ENCODE measurements around the gene NUDT14. TPM values are rescaled to one million over a fixed set of nuclear protein-coding genes. Genes with fewer than 3 reads are reported as not detected.

NUDT14 gene
- polyA plus RNA-seq, 1 donor from 2014 or later = 55.0 TPM

- TF ChIP-seq RAD21 (conservative IDR thresholded peaks at IDR 0.05) (no peak), TAF1 (IDR thresholded peaks at IDR 0.05; ENCODE audit: low read depth) (no peak), MXI1 (conservative IDR thresholded peaks at IDR 0.05; ENCODE audit: poor library complexity, severe bottlenecking) (no peak), EP300 (conservative IDR thresholded peaks at IDR 0.05; ENCODE audit: poor library complexity, severe bottlenecking) (no peak), REST (IDR thresholded peaks at IDR 0.05; ENCODE audit: borderline replicate concordance) (no peak), POLR2AphosphoS5 (IDR thresholded peaks at IDR 0.05) (no peak)
- H2AFZ ChIP-seq (ENCODE audit: low read depth, low read length) = no peak overlapping the region
- H3K9me3 ChIP-seq (ENCODE audit: low read length) = no peaks in the 10 kb centered on the region
- no peak overlapping the region for H3K4me2 ChIP-seq (ENCODE audit: low read length)
- no peaks in the 10 kb centered on the region for H4K20me1 ChIP-seq (ENCODE audit: insufficient read depth)
- H3K27ac ChIP-seq (ENCODE audit: low read length) = no peak overlapping the region
- H3K9ac ChIP-seq (ENCODE audit: low read length) = no peak overlapping the region
- no peaks in the 10 kb centered on the region for H3F3A ChIP-seq (ENCODE audit: insufficient read depth, low read length, poor library complexity, severe bottlenecking)
- H3K36me3 ChIP-seq (ENCODE audit: insufficient read depth, low read length) = no peaks in the 10 kb centered on the region
- no peaks in the 10 kb centered on the region for H3K79me2 ChIP-seq (replicated peaks; ENCODE audit: insufficient read depth, low read length)
- H3K9me2 ChIP-seq (ENCODE audit: insufficient read depth, low read length) = no peaks in the 10 kb centered on the region
- no peak overlapping the region for H3K4me3 ChIP-seq (ENCODE audit: low read length)
- H3K27me3 ChIP-seq (ENCODE audit: insufficient read depth, low read depth, low read length) = no peaks in the 10 kb centered on the region
These were observed 4.9 kb upstream of the NUDT14 start for GRCh38 chr14:105185973-105186372.

- TF ChIP-seq SMC3 (conservative IDR thresholded peaks at IDR 0.05; ENCODE audit: poor library complexity) (no peak), POLR2AphosphoS5 (IDR thresholded peaks at IDR 0.05) (no peak)
- Histone ChIP-seq H3K27me3 (ENCODE audit: insufficient read depth, low read depth, low read length) (no peaks in the 10 kb centered on the region), H4K20me1 (ENCODE audit: insufficient read depth) (no peaks in the 10 kb centered on the region)
These were observed 3.9 kb upstream of the NUDT14 start for GRCh38 chr14:105185001-105185400.

GRCh38 chr14:105184461-105184860, 3.3 kb upstream of the NUDT14 start:
- TF ChIP-seq SMC3 (conservative IDR thresholded peaks at IDR 0.05; ENCODE audit: poor library complexity) = no peak
- TF ChIP-seq EP300 (conservative IDR thresholded peaks at IDR 0.05; ENCODE audit: poor library complexity, severe bottlenecking) = no peak
- no peak for TF ChIP-seq REST (IDR thresholded peaks at IDR 0.05; ENCODE audit: borderline replicate concordance)
- TF ChIP-seq EZH2 (IDR thresholded peaks at IDR 0.05; ENCODE audit: borderline replicate concordance, insufficient read depth, low read length, poor library complexity, severe bottlenecking) = no peak
- no peak for TF ChIP-seq RAD21 (conservative IDR thresholded peaks at IDR 0.05)
- TF ChIP-seq CTCF (IDR thresholded peaks at IDR 0.05; ENCODE audit: poor library complexity, severe bottlenecking) = no peak
- TF ChIP-seq TAF1 (IDR thresholded peaks at IDR 0.05; ENCODE audit: low read depth) = no peak
- Histone ChIP-seq H3K27me3 (ENCODE audit: insufficient read depth, low read depth, low read length) (no peaks in the 10 kb centered on the region), H3K9me2 (ENCODE audit: insufficient read depth, low read length) (no peaks in the 10 kb centered on the region), H3K79me2 (replicated peaks; ENCODE audit: insufficient read depth, low read length) (no peaks in the 10 kb centered on the region), H3K36me3 (ENCODE audit: insufficient read depth, low read length) (no peaks in the 10 kb centered on the region), H2AFZ (ENCODE audit: low read depth, low read length) (no peak overlapping the region), H3K27ac (ENCODE audit: low read length) (no peak overlapping the region), H3K4me3 (ENCODE audit: low read length) (no peak overlapping the region), H3K9me3 (ENCODE audit: low read length) (no peaks in the 10 kb centered on the region), H3K9ac (ENCODE audit: low read length) (no peak overlapping the region), H3K4me2 (ENCODE audit: low read length) (no peak overlapping the region), H4K20me1 (ENCODE audit: insufficient read depth) (no peaks in the 10 kb centered on the region), H3F3A (ENCODE audit: insufficient read depth, low read length, poor library complexity, severe bottlenecking) (no peaks in the 10 kb centered on the region)

More at GRCh38 chr14:105185001-105185400, 3.9 kb upstream of the NUDT14 start:
- no peak overlapping the region for H3K27ac ChIP-seq (ENCODE audit: low read length)
- no peak overlapping the region for H3K4me3 ChIP-seq (ENCODE audit: low read length)
- H3F3A ChIP-seq (ENCODE audit: insufficient read depth, low read length, poor library complexity, severe bottlenecking) = no peaks in the 10 kb centered on the region
- no peaks in the 10 kb centered on the region for H3K9me3 ChIP-seq (ENCODE audit: low read length)
- no peak overlapping the region for H2AFZ ChIP-seq (ENCODE audit: low read depth, low read length)
- H3K36me3 ChIP-seq (ENCODE audit: insufficient read depth, low read length) = no peaks in the 10 kb centered on the region
- no peaks in the 10 kb centered on the region for H3K79me2 ChIP-seq (replicated peaks; ENCODE audit: insufficient read depth, low read length)
- no peaks in the 10 kb centered on the region for H3K9me2 ChIP-seq (ENCODE audit: insufficient read depth, low read length)
- H3K4me2 ChIP-seq (ENCODE audit: low read length) = no peak overlapping the region
- no peak overlapping the region for H3K9ac ChIP-seq (ENCODE audit: low read length)

Measured in neural cell (in vitro differentiated cells).